H1 (cell line): ENCODE measurements around the gene COBLL1. TPM values are rescaled to one million over a fixed set of nuclear protein-coding genes. Genes with fewer than 3 reads are reported as not detected.

Experiments used
- CTCF ChIA-PET: fragments of 300-600 bp; sonication (Branson Sonifier 250); formaldehyde crosslinking; loops from one replicate; lab custom pipeline; 2021; ENCODE audit not compliant: partially characterized antibody; lab: Charles Lee
- POLR2A ChIA-PET: fragments of 300-600 bp; sonication (Branson Sonifier 250); formaldehyde crosslinking; loops from one replicate; lab custom pipeline; 2021; ENCODE audit warnings: inconsistent platforms; ENCODE audit not compliant: partially characterized antibody; lab: Charles Lee
- DNase-seq, 2 experiments: peaks; one replicate each; pipeline versions ENCODE4 v3.0.0 to v3.0.0-alpha.2; 2010 to 2022; ENCODE audit warnings: low spot score in 2 of 2, low read depth in 1 of 2, mixed read lengths in 1 of 2
- FAIRE-seq: peaks from 2 replicates; lab custom pipeline; 2011; peaks lifted over from hg19 to GRCh38; lab: Jason Lieb, UNC
- H2AFZ ChIP-seq: 2 replicates; pipeline ENCODE4 v1.8.1; 2012; ENCODE audit warnings: low read length, inconsistent platforms
- H2AK5ac ChIP-seq: 2 replicates; pipeline ENCODE4 v1.6.1; 2013; ENCODE audit warnings: low read depth, low read length
- H2BK120ac ChIP-seq: replicated peaks from 2 replicates; pipeline ENCODE3; 2013; ENCODE audit warnings: low read depth, low read length, inconsistent platforms
- H2BK12ac ChIP-seq: 2 replicates; pipeline ENCODE4 v1.6.1; 2013; ENCODE audit warnings: low read depth, low read length
- H2BK15ac ChIP-seq: 2 replicates; pipeline ENCODE4 v1.6.1; 2013; ENCODE audit warnings: low read length
- H2BK20ac ChIP-seq: 2 replicates; pipeline ENCODE4 v1.6.1; 2013; ENCODE audit warnings: low read length
- H2BK5ac ChIP-seq: 2 replicates; pipeline ENCODE4 v1.6.1; 2013; ENCODE audit warnings: low read depth, low read length
- H3K14ac ChIP-seq: 2 replicates; pipeline ENCODE4 v1.6.1; 2013; ENCODE audit warnings: inconsistent platforms; ENCODE audit not compliant: insufficient read length
- H3K18ac ChIP-seq: 2 replicates; pipeline ENCODE4 v1.6.1; 2013; ENCODE audit warnings: low read length; ENCODE audit errors: extremely low read depth
- H3K23ac ChIP-seq: 2 replicates; pipeline ENCODE4 v1.6.1; 2013; ENCODE audit warnings: inconsistent platforms; ENCODE audit not compliant: insufficient read length
- H3K23me2 ChIP-seq: 2 replicates; pipeline ENCODE4 v1.6.1; 2013; ENCODE audit warnings: low read depth, low read length
- H3K27ac ChIP-seq: 2 replicates; pipeline ENCODE4 v1.6.1; 2011; ENCODE audit warnings: low read depth, low read length, inconsistent platforms
- H3K27me3 ChIP-seq, 4 experiments: replicated peaks in 1 of 4; 1 replicate in 1 of 4; 2 replicates in 3 of 4; pipeline versions ENCODE4 v1.6.1 to v1.8.1; 2011 to 2013; ENCODE audit warnings: low read length in 3 of 4, mild to moderate bottlenecking in 3 of 4, inconsistent platforms in 2 of 4, mixed read lengths in 2 of 4, moderate library complexity in 1 of 4; ENCODE audit not compliant: control insufficient read depth in 3 of 4, insufficient read depth in 3 of 4; ENCODE audit errors: extremely low read depth in 1 of 4
- H3K36me3 ChIP-seq, 4 experiments: 2 replicates each; pipeline versions ENCODE4 v1.6.1 to v1.8.1; 2011 to 2013; ENCODE audit warnings: mild to moderate bottlenecking in 4 of 4, low read length in 3 of 4, moderate library complexity in 2 of 4, control low read depth in 1 of 4, inconsistent platforms in 1 of 4; ENCODE audit not compliant: insufficient read depth in 4 of 4, control insufficient read depth in 2 of 4
- H3K4ac ChIP-seq: replicated peaks from 2 replicates; pipeline ENCODE3; 2013; ENCODE audit warnings: low read length, low read depth, mixed read lengths, inconsistent platforms; ENCODE audit not compliant: insufficient read length
- H3K4me1 ChIP-seq, 4 experiments: replicated peaks in 1 of 4; 1 replicate in 1 of 4; 2 replicates in 3 of 4; pipeline versions ENCODE4 v1.6.1 to v1.8.1; 2011 to 2013; ENCODE audit warnings: low read length in 3 of 4, inconsistent platforms in 2 of 4, mixed read lengths in 1 of 4; ENCODE audit not compliant: insufficient read depth in 4 of 4, control insufficient read depth in 3 of 4
- H3K4me2 ChIP-seq, 2 experiments: 2 replicates each; pipeline versions ENCODE4 v1.6.1 to v1.8.1; 2011 to 2013; ENCODE audit warnings: low read depth in 2 of 2, low read length in 2 of 2, control low read depth in 1 of 2, inconsistent platforms in 1 of 2, mild to moderate bottlenecking in 1 of 2; ENCODE audit not compliant: insufficient read depth in 1 of 2
- H3K4me3 ChIP-seq, 4 experiments: fragments of 200-600, 300-600 bp in 1 of 4; sonication (generic), shearing (Covaris generic), sonication (Bioruptor Twin) in 1 of 4; 2 replicates each; pipeline versions ENCODE4 v1.5.1 to v1.8.1; 2011 to 2016; ENCODE audit warnings: low read length in 4 of 4, low read depth in 3 of 4, control low read depth in 2 of 4, inconsistent platforms in 2 of 4, mild to moderate bottlenecking in 2 of 4, mixed read lengths in 1 of 4, moderate library complexity in 1 of 4; ENCODE audit not compliant: insufficient read depth in 2 of 4; ENCODE audit errors: extremely low read depth in 1 of 4
- H3K56ac ChIP-seq: replicated peaks from 2 replicates; pipeline ENCODE3; 2013; ENCODE audit warnings: low read depth, mild to moderate bottlenecking, mixed read lengths, low read length, inconsistent platforms; ENCODE audit not compliant: insufficient read length
- H3K79me1 ChIP-seq: 2 replicates; pipeline ENCODE4 v1.6.1; 2013; ENCODE audit warnings: low read depth, low read length, control low read depth
- H3K79me2 ChIP-seq, 2 experiments: 2 replicates each; pipeline versions ENCODE4 v1.6.1 to v1.8.1; 2012 to 2013; ENCODE audit warnings: low read length in 2 of 2, mild to moderate bottlenecking in 2 of 2, inconsistent platforms in 1 of 2; ENCODE audit not compliant: insufficient read depth in 2 of 2, control insufficient read depth in 1 of 2
- H3K9ac ChIP-seq, 4 experiments: replicated peaks in 1 of 4; 1 replicate in 1 of 4; 2 replicates in 3 of 4; pipeline versions ENCODE4 v1.6.1 to v1.8.1; 2011 to 2013; ENCODE audit warnings: low read depth in 3 of 4, low read length in 3 of 4, control low read depth in 2 of 4, mild to moderate bottlenecking in 2 of 4, moderate library complexity in 2 of 4, inconsistent platforms in 1 of 4; ENCODE audit errors: extremely low read depth in 1 of 4
- H3K9me3 ChIP-seq, 2 experiments: 2 replicates each; pipeline versions ENCODE4 v1.6.1 to v1.8.1; 2012 to 2013; ENCODE audit warnings: mild to moderate bottlenecking in 2 of 2, moderate library complexity in 2 of 2, control low read depth in 1 of 2, inconsistent platforms in 1 of 2, low read depth in 1 of 2, low read length in 1 of 2, mixed read lengths in 1 of 2; ENCODE audit not compliant: insufficient read depth in 2 of 2
- H4K20me1 ChIP-seq, 2 experiments: replicated peaks in 1 of 2; 2 replicates each; pipeline versions ENCODE3 to v1.8.1; 2011 to 2013; ENCODE audit warnings: inconsistent platforms in 2 of 2, low read length in 2 of 2, mild to moderate bottlenecking in 1 of 2; ENCODE audit not compliant: insufficient read depth in 2 of 2, control insufficient read depth in 1 of 2
- H4K5ac ChIP-seq: 2 replicates; pipeline ENCODE4 v1.6.1; 2013; ENCODE audit warnings: low read length, low read depth, mixed read lengths, inconsistent platforms; ENCODE audit not compliant: insufficient read length
- H4K8ac ChIP-seq: 2 replicates; pipeline ENCODE4 v1.8.0; 2013; ENCODE audit warnings: mild to moderate bottlenecking, moderate library complexity, low read length, inconsistent platforms; ENCODE audit not compliant: insufficient read depth; ENCODE audit errors: extremely low read depth
- H4K91ac ChIP-seq: replicated peaks from 2 replicates; pipeline ENCODE3; 2013; ENCODE audit warnings: low read length, mixed read lengths, inconsistent platforms; ENCODE audit not compliant: insufficient read length
- CBX5 ChIP-seq: fragments of 300-800, 300-1000 bp; sonication (generic); IDR thresholded peaks from 2 replicates; pipeline ENCODE4 v1.7.1; 2016; ENCODE audit warnings: antibody characterized with exemption, low read length, low read depth
- KDM4A ChIP-seq: IDR thresholded peaks from one replicate; pipeline ENCODE4 v1.7.1; 2012; ENCODE audit warnings: low read depth, mild to moderate bottlenecking, moderate library complexity, low read length, inconsistent platforms; ENCODE audit not compliant: severe bottlenecking
- RNF2 ChIP-seq: fragments of 200-900, 300-1000 bp; sonication (generic); IDR thresholded peaks from 2 replicates; pipeline ENCODE4 v1.7.1; 2016; ENCODE audit warnings: borderline replicate concordance, low read depth, mild to moderate bottlenecking, antibody characterized with exemption, low read length; ENCODE audit not compliant: poor library complexity, severe bottlenecking; ENCODE audit errors: missing control alignments
- SAP30 ChIP-seq: fragments of 300-600 bp; sonication (generic); IDR thresholded peaks from 2 replicates; pipeline ENCODE4 v1.7.1; 2012; ENCODE audit warnings: low read length, moderate library complexity, mild to moderate bottlenecking, inconsistent platforms; ENCODE audit not compliant: insufficient read depth, insufficient replicate concordance
- TEAD4 ChIP-seq: IDR thresholded peaks from 2 replicates; pipeline ENCODE4 v1.6.1; 2012; ENCODE audit warnings: low read depth, low read length, inconsistent platforms, mixed read lengths
- WGBS, 2 experiments: shearing (Covaris generic) in 1 of 2; methylation state at CpG; one replicate each; pipeline versions ENCODE4 v1.1.6 to v1.1.7; 2013 to 2015; ENCODE audit warnings: low lambda C conversion rate in 2 of 2, mixed read lengths in 2 of 2, inconsistent platforms in 1 of 2, low coverage in 1 of 2, missing lambda C conversion rate in 1 of 2; ENCODE audit not compliant: insufficient replicate concordance in 2 of 2, insufficient coverage in 1 of 2, insufficient read length in 1 of 2; ENCODE audit errors: extremely low coverage in 1 of 2, missing lambda C conversion rate in 1 of 2; 5-methylcytosine and 5-hydroxymethylcytosine counted together
- polyA plus RNA-seq, 7 experiments: library from polyadenylated mRNA; depleted of rRNA in 3 of 7; stranded (reverse) in 5 of 7; unstranded in 2 of 7; fragments of >200 nt in 5 of 7; fragments of 200-250 nt in 2 of 7; gene quantifications; 1 replicate in 5 of 7; 2 replicates in 1 of 7; 4 replicates in 1 of 7; pipeline versions ENCODE4 v1.2.1 to v1.2.3, GENCODE V29; 2011 to 2013; ENCODE audit warnings: missing spikeins in 2 of 7, mixed read lengths in 2 of 7
- total RNA-seq: library from RNA; stranded (reverse); fragmentation: NEBNext Ultra II Directional; extraction: Animal tissue kit (Norgen Biotek cat#: 25700); gene quantifications from 2 replicates; pipeline ENCODE4 v1.2.1, GENCODE V29; 2021
- TF ChIP-seq, protein P1 (sequence below): IDR thresholded peaks from 2 replicates; pipeline ENCODE4 v1.6.1; 2012; ENCODE audit warnings: inconsistent platforms
- TF ChIP-seq, protein P2 (sequence below), 3 experiments: IDR thresholded peaks; 1 replicate in 2 of 3; 2 replicates in 1 of 3; pipeline versions ENCODE4 v1.5.1 to v1.6.1; 2011; ENCODE audit warnings: low read length in 3 of 3, mild to moderate bottlenecking in 3 of 3, inconsistent platforms in 2 of 3, low read depth in 1 of 3, moderate library complexity in 1 of 3; ENCODE audit not compliant: insufficient read depth in 1 of 3; ENCODE audit errors: control extremely low read depth in 1 of 3

The COBLL1 gene
- total and polyA plus RNA-seq, 2 of the 8 experiments (the other 6 are each of a cell fraction or from before 2014, with no cell fraction given) = 2.2 to 6.2 TPM

DNA sequence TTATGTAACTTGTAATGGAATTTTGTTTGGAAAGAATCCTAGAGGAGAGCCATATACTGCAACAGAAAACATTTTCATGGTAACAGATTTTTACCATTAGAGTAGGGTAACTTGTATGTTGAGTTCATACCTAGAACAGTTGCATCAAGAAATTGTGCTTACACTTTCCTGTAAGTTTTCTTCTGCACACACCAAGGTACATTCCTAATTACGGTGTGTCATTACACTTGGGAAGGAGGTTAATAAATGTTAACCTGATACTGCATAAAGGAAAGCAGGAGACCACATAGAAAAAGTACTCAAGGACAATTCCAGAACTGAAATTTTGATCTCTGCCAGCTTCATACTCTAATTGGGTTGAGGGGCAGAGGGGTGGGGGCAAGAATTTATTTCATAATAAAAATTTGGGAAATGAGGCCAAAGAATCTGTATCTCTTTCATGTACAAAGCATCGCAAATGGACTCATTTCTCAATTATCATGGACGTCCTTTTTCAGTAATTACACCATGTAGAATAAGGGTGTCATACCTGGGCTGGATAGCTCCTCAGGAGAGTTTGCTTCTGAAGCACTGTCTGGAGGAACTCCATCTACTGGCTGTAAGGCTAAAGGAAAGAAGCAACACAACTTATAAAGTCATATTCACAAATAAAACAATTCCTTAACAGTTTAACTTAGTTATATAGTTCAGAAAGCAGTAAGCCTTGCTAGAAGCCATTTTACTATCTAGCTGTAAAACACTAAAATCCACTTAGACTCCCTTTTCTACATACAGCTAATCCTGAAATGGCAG is 137.5 kb downstream of the COBLL1 start:
- no peaks in the 10 kb centered on the region for H4K20me1 ChIP-seq

More for the DNA sequence above, 137.5 kb downstream of the COBLL1 start:
- no peak overlapping the region for H3K4ac ChIP-seq
- H3K23ac ChIP-seq = no peak overlapping the region
- H4K5ac ChIP-seq = no peak overlapping the region
- no peak overlapping the region for H2AK5ac ChIP-seq
- H3K4me1 ChIP-seq = no peaks in the 10 kb centered on the region
- H2BK5ac ChIP-seq = no peak overlapping the region
- H3K14ac ChIP-seq = no peak overlapping the region
- no peak overlapping the region for H3K4me3 ChIP-seq
- ChIA-PET POLR2A (no interaction called here), CTCF (interaction anchor here (0.7 to 2.7 kb wide), 8 partner anchors 11 to 166 kb away, joined by 3 to 15 read pairs (median 4); no protein-coding TSS in a partner anchor)
- 86% methylated on average over 3 of the region's 3 CpGs; no CpG with 5 or more reads in 1 of the 2 experiments for WGBS, 2 experiments
- no peak overlapping the region for H2BK20ac ChIP-seq
- H2AFZ ChIP-seq = no peak overlapping the region
- H3K36me3 ChIP-seq = no peaks in the 10 kb centered on the region
- H4K8ac ChIP-seq = no peak overlapping the region
- H3K79me1 ChIP-seq = no peaks in the 10 kb centered on the region
- H4K91ac ChIP-seq = no peak overlapping the region
- H3K79me2 ChIP-seq = no peaks in the 10 kb centered on the region
- H3K56ac ChIP-seq = no peak overlapping the region
- H3K23me2 ChIP-seq = no peaks in the 10 kb centered on the region
- H3K4me2 ChIP-seq = no peak overlapping the region
- TF ChIP-seq CBX5 (no peak), RNF2 (no peak), KDM4A (no peak), TEAD4 (no peak), SAP30 (no peak)
- TF ChIP-seq, protein P1, sequence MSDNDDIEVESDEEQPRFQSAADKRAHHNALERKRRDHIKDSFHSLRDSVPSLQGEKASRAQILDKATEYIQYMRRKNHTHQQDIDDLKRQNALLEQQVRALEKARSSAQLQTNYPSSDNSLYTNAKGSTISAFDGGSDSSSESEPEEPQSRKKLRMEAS = no peak
- TF ChIP-seq, protein P2, sequence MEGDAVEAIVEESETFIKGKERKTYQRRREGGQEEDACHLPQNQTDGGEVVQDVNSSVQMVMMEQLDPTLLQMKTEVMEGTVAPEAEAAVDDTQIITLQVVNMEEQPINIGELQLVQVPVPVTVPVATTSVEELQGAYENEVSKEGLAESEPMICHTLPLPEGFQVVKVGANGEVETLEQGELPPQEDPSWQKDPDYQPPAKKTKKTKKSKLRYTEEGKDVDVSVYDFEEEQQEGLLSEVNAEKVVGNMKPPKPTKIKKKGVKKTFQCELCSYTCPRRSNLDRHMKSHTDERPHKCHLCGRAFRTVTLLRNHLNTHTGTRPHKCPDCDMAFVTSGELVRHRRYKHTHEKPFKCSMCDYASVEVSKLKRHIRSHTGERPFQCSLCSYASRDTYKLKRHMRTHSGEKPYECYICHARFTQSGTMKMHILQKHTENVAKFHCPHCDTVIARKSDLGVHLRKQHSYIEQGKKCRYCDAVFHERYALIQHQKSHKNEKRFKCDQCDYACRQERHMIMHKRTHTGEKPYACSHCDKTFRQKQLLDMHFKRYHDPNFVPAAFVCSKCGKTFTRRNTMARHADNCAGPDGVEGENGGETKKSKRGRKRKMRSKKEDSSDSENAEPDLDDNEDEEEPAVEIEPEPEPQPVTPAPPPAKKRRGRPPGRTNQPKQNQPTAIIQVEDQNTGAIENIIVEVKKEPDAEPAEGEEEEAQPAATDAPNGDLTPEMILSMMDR (IDR thresholded peaks at IDR 0.05; ENCODE audit: control extremely low read depth in 1 of 3, insufficient read depth in 1 of 3, low read depth in 1 of 3, low read length in 3 of 3) = no peak
- H3K18ac ChIP-seq = no peak overlapping the region
- no peak overlapping the region for H3K9ac ChIP-seq
- no peak for FAIRE-seq
- H2BK12ac ChIP-seq = no peak overlapping the region
- no peaks in the 10 kb centered on the region for H3K27me3 ChIP-seq
- H2BK120ac ChIP-seq = no peak overlapping the region
- H2BK15ac ChIP-seq = no peak overlapping the region
- H3K27ac ChIP-seq = no peak overlapping the region
- no peak for DNase-seq
- no peaks in the 10 kb centered on the region for H3K9me3 ChIP-seq
